SK-N-SH treated with all-trans-retinoic acid at 6 μM for 48 hours (cell line): ENCODE data around the gene TNFRSF21.
"Not testable (repeated sequence)": the region's sequence is repeated elsewhere in the genome, so short reads cannot be mapped to it uniquely, and the experiment has no call there.

ENCODE experiments used
- ATAC-seq: fragments of 200-7000 bp; cut with Tn5 transposase; 3 replicates; pipeline ENCODE4 v1.9.1; 2020; ENCODE audit warnings: mild to moderate bottlenecking, moderate library complexity
- ARNTL ChIP-seq: fragments of 450-650 bp; formaldehyde crosslinking; IDR thresholded peaks from 2 replicates; pipeline ENCODE4 v1.5.0; 2020; ENCODE audit warnings: low read depth, mild to moderate bottlenecking, moderate library complexity, borderline replicate concordance
- BACH2 ChIP-seq: fragments of 250-450 bp; sonication (Bioruptor Pico); IDR thresholded peaks from 2 replicates; pipeline ENCODE4 v1.9.0; 2021; ENCODE audit warnings: mild to moderate bottlenecking, borderline replicate concordance
- CREB5 ChIP-seq: fragments of 250-450 bp; sonication (Bioruptor Pico); IDR thresholded peaks from 2 replicates; pipeline ENCODE4 v1.5.1; 2020; ENCODE audit warnings: low read depth, mild to moderate bottlenecking, moderate library complexity
- CSDC2 ChIP-seq: fragments of 250-450 bp; sonication (Bioruptor Pico); IDR thresholded peaks from 2 replicates; pipeline ENCODE4 v1.5.0; 2020; ENCODE audit warnings: mild to moderate bottlenecking, moderate library complexity
- CSRNP3 ChIP-seq: fragments of 250-450 bp; sonication (Bioruptor Pico); IDR thresholded peaks from 2 replicates; pipeline ENCODE4 v1.5.1; 2021; ENCODE audit warnings: mild to moderate bottlenecking, moderate library complexity
- ESRRG ChIP-seq: fragments of 250-450 bp; sonication (Bioruptor Pico); IDR thresholded peaks from 2 replicates; pipeline ENCODE4 v1.6.1; 2021; ENCODE audit warnings: mild to moderate bottlenecking
- GLIS3 ChIP-seq: fragments of 250-450 bp; sonication (Bioruptor Pico); IDR thresholded peaks from 2 replicates; pipeline ENCODE4 v1.5.0; 2020; ENCODE audit warnings: mild to moderate bottlenecking, moderate library complexity
- ISL1 ChIP-seq: fragments of 250-450 bp; sonication (Bioruptor Pico); IDR thresholded peaks from 2 replicates; pipeline ENCODE4 v2.1.2; 2022; ENCODE audit warnings: mild to moderate bottlenecking, moderate library complexity
- OSR1 ChIP-seq: fragments of 250-450 bp; sonication (Bioruptor Pico); IDR thresholded peaks from 2 replicates; pipeline ENCODE4 v1.8.0; 2022; ENCODE audit warnings: moderate library complexity, mild to moderate bottlenecking, inconsistent platforms
- PATZ1 ChIP-seq: fragments of 250-450 bp; sonication (Bioruptor Pico); IDR thresholded peaks from 2 replicates; pipeline ENCODE4 v1.8.0; 2020; ENCODE audit warnings: mild to moderate bottlenecking, moderate library complexity, borderline replicate concordance
- PPARA ChIP-seq: fragments of 250-450 bp; sonication (Bioruptor Pico); IDR thresholded peaks from 2 replicates; pipeline ENCODE4 v1.5.0; 2020; ENCODE audit warnings: mild to moderate bottlenecking, borderline replicate concordance
- SNAI2 ChIP-seq: fragments of 250-450 bp; sonication (Bioruptor Pico); IDR thresholded peaks from 2 replicates; pipeline ENCODE4 v1.5.0; 2020; ENCODE audit warnings: mild to moderate bottlenecking, moderate library complexity
- TCF4 ChIP-seq: fragments of 250-450 bp; sonication (Bioruptor Pico); IDR thresholded peaks from 2 replicates; pipeline ENCODE4 v1.8.0; 2021; ENCODE audit warnings: mild to moderate bottlenecking, moderate library complexity, borderline replicate concordance
- TOX ChIP-seq: fragments of 250-450 bp; sonication (Bioruptor Pico); IDR thresholded peaks from 2 replicates; pipeline ENCODE4 v1.8.0; 2021; ENCODE audit warnings: mild to moderate bottlenecking, moderate library complexity, borderline replicate concordance
- TSHZ2 ChIP-seq: fragments of 250-450 bp; sonication (Bioruptor Pico); IDR thresholded peaks from 2 replicates; pipeline ENCODE4 v1.5.0; 2020; ENCODE audit warnings: mild to moderate bottlenecking, moderate library complexity
- ZC3H10 ChIP-seq: fragments of 250-450 bp; sonication (Bioruptor Pico); IDR thresholded peaks from 2 replicates; pipeline ENCODE4 v1.5.1; 2021; ENCODE audit warnings: mild to moderate bottlenecking, moderate library complexity
- ZFP3 ChIP-seq: fragments of 250-450 bp; sonication (Bioruptor Pico); IDR thresholded peaks from 2 replicates; pipeline ENCODE4 v1.5.0; 2020; ENCODE audit warnings: mild to moderate bottlenecking, moderate library complexity
- ZFP30 ChIP-seq: fragments of 450-650 bp; formaldehyde crosslinking; IDR thresholded peaks from 2 replicates; pipeline ENCODE4 v1.5.0; 2022; ENCODE audit warnings: mild to moderate bottlenecking, moderate library complexity
- ZNF565 ChIP-seq: fragments of 450-650 bp; formaldehyde crosslinking; conservative IDR thresholded peaks from 2 replicates; pipeline ENCODE4 v1.5.0; 2020; ENCODE audit warnings: low read depth, mild to moderate bottlenecking, moderate library complexity
- ZNF70 ChIP-seq: fragments of 450-650 bp; formaldehyde crosslinking; IDR thresholded peaks from 2 replicates; pipeline ENCODE4 v1.5.0; 2020; ENCODE audit warnings: mild to moderate bottlenecking, moderate library complexity
- ZNF8 ChIP-seq: fragments of 450-650 bp; formaldehyde crosslinking; IDR thresholded peaks from 2 replicates; pipeline ENCODE4 v1.5.0; 2020; ENCODE audit warnings: mild to moderate bottlenecking, moderate library complexity

TNFRSF21 gene

GRCh38 chr6:47229255-47229654, 80.5 kb downstream of the TNFRSF21 start (continued):
- no peak for TF ChIP-seq PATZ1 (CRISPR knock-in tag)
- TF ChIP-seq CSRNP3 (CRISPR knock-in tag) = no peak

GRCh38 chr6:47228093-47228492, 81.6 kb downstream of the TNFRSF21 start:
- ATAC-seq = not testable (repeated sequence)

GRCh38 chr6:47223251-47223650, 86.5 kb downstream of the TNFRSF21 start:
- not testable (repeated sequence) for ATAC-seq

- TF ChIP-seq PPARA = no peak
- no peak for TF ChIP-seq TOX
- TF ChIP-seq TSHZ2 (CRISPR knock-in tag) = no peak
- no peak for TF ChIP-seq ZC3H10
- no peak for TF ChIP-seq GLIS3
- TF ChIP-seq ISL1 = no peak
- no peak for TF ChIP-seq CREB5 (CRISPR knock-in tag)
- no peak for TF ChIP-seq ZFP3 (CRISPR knock-in tag)
- no peak for TF ChIP-seq BACH2 (CRISPR knock-in tag)
- no peak for TF ChIP-seq ZNF565
- no peak for TF ChIP-seq CSRNP3 (CRISPR knock-in tag)
- no peak for TF ChIP-seq ARNTL
- no peak for TF ChIP-seq ESRRG (CRISPR knock-in tag)
- no peak for TF ChIP-seq CSDC2 (CRISPR knock-in tag)
- no peak for TF ChIP-seq ZFP30 (CRISPR knock-in tag)
- TF ChIP-seq ZNF70 = no peak
- TF ChIP-seq OSR1 (CRISPR knock-in tag) = no peak
- no peak for TF ChIP-seq TCF4 (CRISPR knock-in tag)
- TF ChIP-seq ZNF8 (CRISPR knock-in tag) = no peak
- no peak for TF ChIP-seq SNAI2 (CRISPR knock-in tag)
- ATAC-seq = no peak
Measured at GRCh38 chr6:47221565-47221964, 88.1 kb downstream of the TNFRSF21 start.

- ATAC-seq = no peak
Measured at GRCh38 chr6:47209632-47210031, 100.1 kb downstream of the TNFRSF21 start.

More at GRCh38 chr6:47209632-47210031, 100.1 kb downstream of the TNFRSF21 start:
- no peak for TF ChIP-seq ARNTL
- TF ChIP-seq, all 23 proteins: peak for 0
